Loucy (cell line): Measurements from ENCODE around the gene MAP2K3.

ENCODE experiments used
- EZH2phosphoT487 ChIP-seq: fragments of 200-600 bp; IDR thresholded peaks from 2 replicates; pipeline ENCODE4 v1.6.1; 2018; ENCODE audit warnings: antibody characterized with exemption, mild to moderate bottlenecking, moderate library complexity, borderline replicate concordance
- TF ChIP-seq, protein P1 (sequence below): fragments of 200-600 bp; sonication (generic); conservative IDR thresholded peaks from 2 replicates; pipeline ENCODE4 v1.5.1; 2014; ENCODE audit warnings: mild to moderate bottlenecking, antibody characterized with exemption, low read length

DNA sequence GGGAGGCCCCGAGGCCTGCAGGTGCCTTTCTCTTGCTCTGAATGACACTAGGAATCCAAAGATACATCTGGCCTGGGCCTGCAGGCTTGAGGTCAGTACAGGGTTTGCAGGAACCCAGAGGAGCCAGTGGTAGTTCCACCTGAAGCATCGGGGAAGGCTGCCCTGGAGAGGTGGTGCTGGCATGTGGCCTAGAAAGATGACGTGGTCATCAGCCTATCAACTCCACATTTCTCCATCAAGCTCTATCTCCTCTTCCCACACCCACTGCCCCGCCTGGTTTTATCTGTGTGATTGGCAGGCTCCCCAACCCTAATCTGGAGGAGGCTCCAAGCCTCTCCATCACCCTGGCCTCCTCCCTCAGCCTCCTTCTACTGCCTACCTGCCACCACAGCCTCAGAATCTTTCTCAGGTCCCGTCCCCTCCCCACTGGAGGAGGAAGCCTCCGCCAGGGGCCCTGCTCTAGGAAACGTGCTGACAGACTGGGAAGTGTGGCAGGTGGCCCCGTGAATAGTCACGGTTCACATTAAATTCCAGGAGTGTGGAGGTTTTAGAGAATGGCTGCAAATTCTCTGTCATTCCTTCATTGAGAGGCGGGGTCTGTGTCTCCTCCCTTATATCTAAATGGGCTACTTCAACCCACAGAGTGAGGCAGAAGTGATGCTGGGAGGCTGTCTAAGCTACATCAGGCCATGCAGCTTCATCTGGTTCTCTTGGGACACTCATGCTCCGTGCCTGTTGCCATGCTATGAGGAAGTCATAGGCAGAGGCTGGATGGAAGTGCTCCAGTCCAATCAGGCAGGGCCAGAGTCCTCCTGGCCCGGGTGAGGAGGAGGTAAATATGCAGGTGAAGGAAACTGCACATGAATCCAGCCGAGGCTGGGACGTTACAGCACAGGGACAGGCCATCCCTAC is 11.4 kb upstream of the MAP2K3 start:
- TF ChIP-seq, protein P1, sequence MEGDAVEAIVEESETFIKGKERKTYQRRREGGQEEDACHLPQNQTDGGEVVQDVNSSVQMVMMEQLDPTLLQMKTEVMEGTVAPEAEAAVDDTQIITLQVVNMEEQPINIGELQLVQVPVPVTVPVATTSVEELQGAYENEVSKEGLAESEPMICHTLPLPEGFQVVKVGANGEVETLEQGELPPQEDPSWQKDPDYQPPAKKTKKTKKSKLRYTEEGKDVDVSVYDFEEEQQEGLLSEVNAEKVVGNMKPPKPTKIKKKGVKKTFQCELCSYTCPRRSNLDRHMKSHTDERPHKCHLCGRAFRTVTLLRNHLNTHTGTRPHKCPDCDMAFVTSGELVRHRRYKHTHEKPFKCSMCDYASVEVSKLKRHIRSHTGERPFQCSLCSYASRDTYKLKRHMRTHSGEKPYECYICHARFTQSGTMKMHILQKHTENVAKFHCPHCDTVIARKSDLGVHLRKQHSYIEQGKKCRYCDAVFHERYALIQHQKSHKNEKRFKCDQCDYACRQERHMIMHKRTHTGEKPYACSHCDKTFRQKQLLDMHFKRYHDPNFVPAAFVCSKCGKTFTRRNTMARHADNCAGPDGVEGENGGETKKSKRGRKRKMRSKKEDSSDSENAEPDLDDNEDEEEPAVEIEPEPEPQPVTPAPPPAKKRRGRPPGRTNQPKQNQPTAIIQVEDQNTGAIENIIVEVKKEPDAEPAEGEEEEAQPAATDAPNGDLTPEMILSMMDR: no peak
- TF ChIP-seq EZH2phosphoT487: no peak
